ENCODE results near the gene TMPRSS2.

- TF ChIP-seq, protein P1, sequence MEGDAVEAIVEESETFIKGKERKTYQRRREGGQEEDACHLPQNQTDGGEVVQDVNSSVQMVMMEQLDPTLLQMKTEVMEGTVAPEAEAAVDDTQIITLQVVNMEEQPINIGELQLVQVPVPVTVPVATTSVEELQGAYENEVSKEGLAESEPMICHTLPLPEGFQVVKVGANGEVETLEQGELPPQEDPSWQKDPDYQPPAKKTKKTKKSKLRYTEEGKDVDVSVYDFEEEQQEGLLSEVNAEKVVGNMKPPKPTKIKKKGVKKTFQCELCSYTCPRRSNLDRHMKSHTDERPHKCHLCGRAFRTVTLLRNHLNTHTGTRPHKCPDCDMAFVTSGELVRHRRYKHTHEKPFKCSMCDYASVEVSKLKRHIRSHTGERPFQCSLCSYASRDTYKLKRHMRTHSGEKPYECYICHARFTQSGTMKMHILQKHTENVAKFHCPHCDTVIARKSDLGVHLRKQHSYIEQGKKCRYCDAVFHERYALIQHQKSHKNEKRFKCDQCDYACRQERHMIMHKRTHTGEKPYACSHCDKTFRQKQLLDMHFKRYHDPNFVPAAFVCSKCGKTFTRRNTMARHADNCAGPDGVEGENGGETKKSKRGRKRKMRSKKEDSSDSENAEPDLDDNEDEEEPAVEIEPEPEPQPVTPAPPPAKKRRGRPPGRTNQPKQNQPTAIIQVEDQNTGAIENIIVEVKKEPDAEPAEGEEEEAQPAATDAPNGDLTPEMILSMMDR (IDR thresholded peaks at IDR 0.05; ENCODE audit: insufficient read depth, low read depth, low read length), result no peak
- TF ChIP-seq EZH2 (IDR thresholded peaks at IDR 0.05; ENCODE audit: insufficient read depth, low read length), result no peak
These were observed 78.7 kb downstream of the TMPRSS2 start for GRCh38 chr21:41429305-41429704.
